Activated T-helper 1 cell treated with anti-CD3 and anti-CD28 coated beads, Interleukin-12 subunit alpha, Interleukin-12 subunit beta, Interleukin-2, Interleukin-4 antibody, amounts not matched to agents 30 ng/mL and 10 ng/mL and 1 ng/mL, durations not matched to agents 14 hours and 24 hours and 36 hours (primary cell): ENCODE measurements around the gene KLB. TPM values are rescaled to one million over a fixed set of nuclear protein-coding genes. Genes with fewer than 3 reads are reported as not detected.

Source experiments
- DNase-seq: peaks from one replicate; pipeline ENCODE4 v3.0.0; 2021; ENCODE audit warnings: low spot score
- H3K27ac Mint-ChIP-seq: one replicate; pipeline ENCODE4 v1.8.0; 2021; ENCODE audit warnings: mild to moderate bottlenecking, mixed read lengths
- H3K27me3 Mint-ChIP-seq: one replicate; pipeline ENCODE4 v1.8.0; 2022; ENCODE audit warnings: mild to moderate bottlenecking, moderate library complexity, mixed read lengths; ENCODE audit not compliant: insufficient read depth
- H3K36me3 Mint-ChIP-seq: one replicate; pipeline ENCODE4 v1.8.0; 2021; ENCODE audit warnings: low read depth, mixed read lengths
- H3K4me1 Mint-ChIP-seq: one replicate; pipeline ENCODE4 v1.8.0; 2021; ENCODE audit warnings: low read depth, mixed read lengths
- H3K4me3 Mint-ChIP-seq: one replicate; pipeline ENCODE4 v1.8.0; 2021; ENCODE audit warnings: mild to moderate bottlenecking, moderate library complexity, mixed read lengths
- H3K9me3 Mint-ChIP-seq: one replicate; pipeline ENCODE4 v1.8.0; 2021; ENCODE audit warnings: mixed read lengths
- intact Hi-C: fragments of 100-400 bp; cut with micrococcal nuclease; formaldehyde crosslinking; loops from one replicate; pipeline ENCODE4 v1.15.1; 2024
- total RNA-seq: library from RNA; stranded (reverse); gene quantifications from 2 replicates; pipeline ENCODE4 v1.2.3, GENCODE V29; 2022

Gene KLB
- total RNA-seq, 1 donor from 2014 or later = not detected

DNA sequence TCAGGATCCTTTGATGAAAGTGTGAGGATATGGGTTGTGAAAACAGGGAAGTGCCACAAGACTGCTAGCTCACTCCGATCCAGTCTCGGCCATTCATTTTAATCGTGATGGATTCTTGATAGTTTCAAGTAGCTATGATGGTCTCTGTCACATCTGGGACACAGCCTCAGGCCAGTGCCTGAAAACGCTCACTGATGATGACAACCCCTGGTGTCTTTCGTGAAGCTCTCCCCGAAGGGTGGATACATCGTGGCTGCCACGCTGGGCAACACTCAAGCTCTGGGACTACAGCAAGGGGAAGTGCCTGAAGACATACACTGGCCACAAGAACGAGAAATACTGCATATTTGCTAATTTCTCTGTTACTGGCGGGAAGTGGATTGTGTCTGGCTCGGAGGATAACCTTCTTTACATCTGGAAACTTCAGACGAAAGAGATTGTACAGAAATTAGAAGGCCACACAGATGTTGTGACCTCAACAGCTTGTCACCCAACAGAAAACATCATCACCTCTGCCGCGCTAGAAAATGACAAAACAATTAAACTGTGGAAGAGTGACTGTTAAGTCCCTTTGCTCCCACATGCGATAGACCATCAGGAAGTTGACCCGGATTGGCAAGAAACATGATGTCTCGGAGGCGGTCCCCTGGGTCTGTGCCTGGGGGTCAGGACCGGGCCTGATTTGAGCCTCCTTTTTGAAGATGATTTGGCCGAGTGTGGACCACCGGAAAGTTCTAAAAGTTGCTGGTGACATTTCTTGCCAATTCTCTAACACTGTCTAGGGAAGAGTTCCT is 74.4 kb downstream of the KLB start:
- Mint-ChIP-seq H3K9me3 (peaks cover 6% of the 10 kb centered on the region), H3K4me3 (no peak overlapping the region)
- intact Hi-C loops = no loop called here

GRCh38 chr4:39484582-39485272 is 78.0 kb downstream of the KLB start:
- DNase-seq = no peak
- H3K27ac Mint-ChIP-seq = no peak overlapping the region
- intact Hi-C loops = no loop called here
- peaks cover 6% of the 10 kb centered on the region for H3K9me3 Mint-ChIP-seq
- H3K4me1 Mint-ChIP-seq = no peaks in the 10 kb centered on the region
- H3K4me3 Mint-ChIP-seq = no peak overlapping the region
- H3K36me3 Mint-ChIP-seq = no peaks in the 10 kb centered on the region
- no peaks in the 10 kb centered on the region for H3K27me3 Mint-ChIP-seq

More for the DNA sequence above, 74.4 kb downstream of the KLB start:
- Mint-ChIP-seq H3K27ac (no peak overlapping the region), H3K36me3 (no peaks in the 10 kb centered on the region), H3K27me3 (no peaks in the 10 kb centered on the region), H3K4me1 (no peaks in the 10 kb centered on the region)
- no peak for DNase-seq

- no peak for DNase-seq
- intact Hi-C loops = no loop called here
- H3K36me3 Mint-ChIP-seq = no peaks in the 10 kb centered on the region
- H3K27ac Mint-ChIP-seq = no peak overlapping the region
- no peaks in the 10 kb centered on the region for H3K27me3 Mint-ChIP-seq
- H3K4me1 Mint-ChIP-seq = no peaks in the 10 kb centered on the region
- H3K4me3 Mint-ChIP-seq = no peak overlapping the region
- peaks cover 6% of the 10 kb centered on the region for H3K9me3 Mint-ChIP-seq
Measured at GRCh38 chr4:39486221-39486804, 79.6 kb downstream of the KLB start.

GRCh38 chr4:39490322-39490721 is 83.6 kb downstream of the KLB start:
- Mint-ChIP-seq H3K36me3 (no peaks in the 10 kb centered on the region), H3K4me1 (no peaks in the 10 kb centered on the region), H3K27ac (no peak overlapping the region), H3K27me3 (no peaks in the 10 kb centered on the region), H3K9me3 (no peaks in the 10 kb centered on the region), H3K4me3 (no peak overlapping the region)
- intact Hi-C loops = no loop called here
- no peak for DNase-seq

GRCh38 chr4:39494354-39494753 is 87.6 kb downstream of the KLB start:
- Mint-ChIP-seq H3K4me1 (no peaks in the 10 kb centered on the region), H3K4me3 (no peak overlapping the region), H3K27ac (no peak overlapping the region), H3K27me3 (no peaks in the 10 kb centered on the region), H3K36me3 (peaks cover 3% of the 10 kb centered on the region), H3K9me3 (no peaks in the 10 kb centered on the region)
- no peak for DNase-seq
- intact Hi-C loops = no loop called here

DNA sequence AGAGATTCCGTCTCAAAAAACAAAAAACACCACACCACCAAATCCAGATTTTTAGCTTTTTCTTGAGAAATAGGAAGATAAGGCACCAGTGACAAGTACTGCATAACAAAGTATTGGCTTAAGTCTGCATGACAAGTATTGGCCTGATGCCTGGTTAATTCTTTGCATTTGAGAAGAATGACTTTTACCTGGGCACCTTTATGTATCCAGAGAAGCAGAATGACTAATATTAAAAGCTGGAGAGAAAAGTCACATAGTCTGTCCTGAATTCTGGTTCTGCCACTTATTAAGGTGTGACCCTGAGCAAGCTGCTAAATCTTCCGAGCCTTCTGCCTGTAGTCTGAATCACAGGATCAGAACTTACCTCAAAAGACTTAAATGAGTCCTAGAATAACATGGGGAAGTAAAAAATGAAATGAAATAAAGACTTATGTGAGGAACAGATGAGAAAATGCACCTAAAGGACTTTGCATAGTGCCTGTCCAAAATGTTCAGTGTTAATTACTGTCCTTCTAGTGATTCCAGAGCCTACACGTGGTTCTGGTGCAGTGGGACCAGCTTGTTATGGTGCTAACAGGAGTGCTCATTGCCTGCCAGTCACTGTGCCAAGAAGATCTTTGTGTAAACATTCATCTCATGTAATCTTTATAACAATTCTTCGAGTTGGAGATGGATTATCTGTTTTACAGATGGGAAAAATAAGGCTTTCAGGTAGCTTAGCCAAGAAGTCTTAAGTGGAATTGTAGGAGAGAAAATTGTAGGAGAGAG is 88.9 kb downstream of the KLB start:
- intact Hi-C loops = no loop called here
- no peaks in the 10 kb centered on the region for H3K27me3 Mint-ChIP-seq
- H3K4me3 Mint-ChIP-seq = no peak overlapping the region
- H3K36me3 Mint-ChIP-seq = peaks cover 5% of the 10 kb centered on the region
- DNase-seq = no peak
- H3K27ac Mint-ChIP-seq = no peak overlapping the region
- no peaks in the 10 kb centered on the region for H3K4me1 Mint-ChIP-seq
- H3K9me3 Mint-ChIP-seq = no peaks in the 10 kb centered on the region

- peaks cover 10% of the 10 kb centered on the region for H3K36me3 Mint-ChIP-seq
- no peaks in the 10 kb centered on the region for H3K4me1 Mint-ChIP-seq
- H3K9me3 Mint-ChIP-seq = no peaks in the 10 kb centered on the region
- intact Hi-C loops = no loop called here
- H3K27me3 Mint-ChIP-seq = no peaks in the 10 kb centered on the region
- H3K27ac Mint-ChIP-seq = no peak overlapping the region
- DNase-seq = no peak
- no peak overlapping the region for H3K4me3 Mint-ChIP-seq
Measured at GRCh38 chr4:39497909-39498726, 91.4 kb downstream of the KLB start.

DNA sequence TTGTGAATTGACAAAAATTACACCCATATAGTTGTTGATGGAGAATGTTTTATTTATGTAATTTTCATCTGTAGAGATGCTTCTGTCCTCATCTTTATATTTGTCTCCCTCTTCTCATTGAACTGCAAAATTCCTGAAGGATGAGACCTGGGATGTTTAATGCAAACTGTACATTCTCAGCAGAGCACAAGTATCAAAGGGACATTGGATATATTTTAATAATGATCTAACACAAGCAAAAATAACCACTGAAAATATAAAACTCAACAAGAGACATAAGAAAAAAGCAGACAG is 91.9 kb downstream of the KLB start:
- no peaks in the 10 kb centered on the region for H3K9me3 Mint-ChIP-seq
- intact Hi-C loops = no loop called here
- H3K27ac Mint-ChIP-seq = no peak overlapping the region
- no peak for DNase-seq
- H3K4me1 Mint-ChIP-seq = no peaks in the 10 kb centered on the region
- H3K4me3 Mint-ChIP-seq = no peak overlapping the region
- H3K36me3 Mint-ChIP-seq = peaks cover 15% of the 10 kb centered on the region
- no peaks in the 10 kb centered on the region for H3K27me3 Mint-ChIP-seq

Other genes starting within 250 kb of the KLB start
- 12.6 and 13.7 TPM in 2 replicates for gene WDR19, start 224.4 kb upstream of the KLB start, total RNA-seq
- 83.3 and 87.1 TPM in 2 replicates for gene RFC1, start 40.6 kb upstream of the KLB start, total RNA-seq
- gene RPL9, start 52.0 kb downstream of the KLB start, total RNA-seq = 1,540 and 1,586 TPM in 2 replicates
- gene LIAS, start 52.1 kb downstream of the KLB start, total RNA-seq = 28.6 and 29.7 TPM in 2 replicates
- gene UGDH, start 120.5 kb downstream of the KLB start, total RNA-seq = 26.0 and 30.6 TPM in 2 replicates
- 0.76 and 1.6 TPM in 2 replicates for gene SMIM14, start 231.9 kb downstream of the KLB start, total RNA-seq